PC-9 (cell line): ENCODE results near the gene CAP2. TPM values are rescaled to one million over a fixed set of nuclear protein-coding genes. Genes with fewer than 3 reads are reported as not detected.

ENCODE experiments used
- BruUV-seq: library from RNA; stranded (reverse); fragments of 400-500 nt; replicated peaks from 2 replicates; lab custom pipeline; 2021; lab: Mats Ljungman, UMichigan
- CTCF ChIA-PET: fragments of 300-600 bp; sonication (Branson Sonifier 250); formaldehyde crosslinking; loops from one replicate; lab custom pipeline; 2022; ENCODE audit warnings: antibody characterized with exemption; lab: Charles Lee
- POLR2A ChIA-PET: fragments of 300-600 bp; sonication (Branson Sonifier 250); formaldehyde crosslinking; loops from one replicate; lab custom pipeline; 2022; ENCODE audit warnings: antibody characterized with exemption; ENCODE audit not compliant: unreplicated experiment; lab: Charles Lee
- DNase-seq, 2 experiments: peaks; one replicate each; pipeline versions ENCODE4 v3.0.0 to v3.0.0-alpha.2; 2015 to 2022; ENCODE audit warnings: mixed read lengths in 1 of 2
- H2AFZ ChIP-seq: fragments of 200-600 bp; sonication (generic); 2 replicates; pipeline ENCODE4 v1.8.1; 2017; ENCODE audit warnings: antibody characterized with exemption
- H3F3A ChIP-seq: fragments of 200-600 bp; sonication (generic); 2 replicates; pipeline ENCODE4 v1.8.1; 2017; ENCODE audit warnings: antibody characterized with exemption, mild to moderate bottlenecking, low read depth; ENCODE audit not compliant: insufficient read depth
- H3K27ac ChIP-seq: fragments of 200-600 bp; sonication (generic); 2 replicates; pipeline ENCODE4 v1.6.1; 2016; ENCODE audit warnings: mixed run types
- H3K27me3 ChIP-seq: fragments of 200-600 bp; sonication (generic); 2 replicates; pipeline ENCODE4 v1.6.1; 2016; ENCODE audit warnings: low read depth, mixed run types; ENCODE audit not compliant: insufficient read depth
- H3K36me3 ChIP-seq: fragments of 200-600 bp; sonication (generic); 2 replicates; pipeline ENCODE4 v1.6.1; 2016; ENCODE audit warnings: low read depth, mixed run types
- H3K4me1 ChIP-seq: fragments of 200-600 bp; sonication (generic); replicated peaks from 2 replicates; pipeline ENCODE4 v1.6.1; 2016; ENCODE audit warnings: mixed run types; ENCODE audit not compliant: insufficient read depth
- H3K4me2 ChIP-seq: fragments of 200-600 bp; sonication (generic); 2 replicates; pipeline ENCODE4 v1.6.1; 2017; ENCODE audit warnings: mixed run types
- H3K4me3 ChIP-seq: fragments of 200-600 bp; sonication (generic); 2 replicates; pipeline ENCODE4 v1.6.1; 2016; ENCODE audit warnings: mixed run types
- H3K79me2 ChIP-seq: fragments of 200-600 bp; sonication (generic); 2 replicates; pipeline ENCODE4 v1.6.1; 2017; ENCODE audit warnings: low read depth, mixed run types
- H3K9me2 ChIP-seq: fragments of 200-600 bp; sonication (generic); 2 replicates; pipeline ENCODE4 v1.8.1; 2017; ENCODE audit warnings: mild to moderate bottlenecking; ENCODE audit not compliant: insufficient read depth
- H3K9me3 ChIP-seq: fragments of 200-600 bp; sonication (generic); 2 replicates; pipeline ENCODE4 v1.8.1; 2016; ENCODE audit warnings: low read depth; ENCODE audit not compliant: insufficient read depth
- H4K20me1 ChIP-seq: fragments of 200-600 bp; sonication (generic); 2 replicates; pipeline ENCODE4 v1.8.1; 2017; ENCODE audit not compliant: insufficient read depth
- EZH2 ChIP-seq: fragments of 200-600 bp; sonication (generic); IDR thresholded peaks from 2 replicates; pipeline ENCODE4 v1.8.0; 2017; ENCODE audit warnings: antibody characterized with exemption, low read depth
- intact Hi-C: fragments of 100-400 bp; cut with micrococcal nuclease; formaldehyde crosslinking; loops from one replicate; pipeline ENCODE4 v1.10.0; 2022; ENCODE audit not compliant: unreplicated experiment
- total RNA-seq: library from RNA; stranded (reverse); gene quantifications from 2 replicates; pipeline ENCODE4 v1.2.3, GENCODE V29; 2021
- TF ChIP-seq, protein P1 (sequence below): fragments of 200-600 bp; sonication (generic); conservative IDR thresholded peaks from 2 replicates; pipeline ENCODE4 v1.6.1; 2017; ENCODE audit warnings: mixed run types, antibody characterized with exemption, mild to moderate bottlenecking, moderate library complexity

Gene CAP2
- total RNA-seq, 1 experiment from 2014 or later, result 12.0 TPM

DNA sequence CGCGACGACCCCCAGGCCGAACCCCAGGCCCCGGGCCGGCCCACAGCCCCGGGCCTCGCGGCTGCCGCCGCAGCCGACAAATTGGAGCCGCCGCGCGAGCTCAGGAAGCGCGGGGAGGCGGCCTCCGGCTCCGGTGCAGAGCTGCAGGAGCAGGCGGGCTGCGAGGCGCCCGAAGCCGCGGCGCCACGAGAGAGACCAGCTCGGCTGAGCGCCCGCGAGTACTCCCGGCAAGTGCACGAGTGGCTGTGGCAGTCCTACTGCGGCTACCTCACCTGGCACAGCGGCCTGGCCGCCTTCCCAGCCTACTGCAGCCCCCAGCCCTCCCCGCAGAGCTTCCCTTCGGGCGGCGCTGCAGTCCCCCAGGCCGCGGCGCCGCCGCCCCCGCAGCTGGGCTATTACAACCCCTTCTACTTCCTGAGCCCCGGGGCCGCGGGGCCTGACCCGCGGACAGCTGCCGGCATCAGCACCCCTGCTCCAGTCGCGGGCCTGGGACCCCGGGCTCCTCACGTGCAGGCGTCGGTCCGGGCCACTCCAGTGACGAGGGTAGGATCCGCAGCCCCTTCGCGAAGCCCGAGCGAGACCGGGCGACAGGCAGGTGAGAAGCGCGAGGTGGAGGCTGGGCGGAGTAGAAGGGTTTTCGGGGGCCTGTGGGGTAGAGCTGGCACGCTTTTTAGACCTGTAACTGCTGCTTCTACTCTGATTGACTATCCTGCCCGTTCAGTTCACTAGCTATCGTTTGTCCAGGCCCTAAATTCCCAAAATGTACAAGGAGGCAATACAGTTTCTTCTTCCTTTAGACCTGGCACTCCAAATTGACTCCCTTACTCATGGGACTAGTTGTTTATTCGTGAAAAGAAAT, 207.4 kb downstream of the CAP2 start:
- CTCF ChIA-PET, result interaction anchor here (0.6 to 1.0 kb wide), 6 partner anchors 11 to 685 kb away, joined by 3 to 21 read pairs (median 3); partner anchors contain the start of gene KIF13A
- POLR2A ChIA-PET, result interaction anchor here (0.6 to 2.0 kb wide), 5 partner anchors 11 to 705 kb away, joined by 3 to 17 read pairs (median 5); partner anchors contain the start of gene TPMT
- H3K36me3 ChIP-seq, result no peaks in the 10 kb centered on the region
- no peaks in the 10 kb centered on the region for H4K20me1 ChIP-seq
- peaks cover 5% of the 10 kb centered on the region; the same call in 1 of the 2 replicates for H3F3A ChIP-seq
- H3K9me3 ChIP-seq, result no peaks in the 10 kb centered on the region
- DNase-seq, result peak in 1 of 2 experiments; percentile 39
- H2AFZ ChIP-seq, result peak overlapping the region; percentile 88
- no peaks in the 10 kb centered on the region for H3K27me3 ChIP-seq
- H3K9me2 ChIP-seq, result no peaks in the 10 kb centered on the region; the same call in 1 of the 2 replicates
- TF ChIP-seq EZH2, result no peak
- TF ChIP-seq, protein P1, sequence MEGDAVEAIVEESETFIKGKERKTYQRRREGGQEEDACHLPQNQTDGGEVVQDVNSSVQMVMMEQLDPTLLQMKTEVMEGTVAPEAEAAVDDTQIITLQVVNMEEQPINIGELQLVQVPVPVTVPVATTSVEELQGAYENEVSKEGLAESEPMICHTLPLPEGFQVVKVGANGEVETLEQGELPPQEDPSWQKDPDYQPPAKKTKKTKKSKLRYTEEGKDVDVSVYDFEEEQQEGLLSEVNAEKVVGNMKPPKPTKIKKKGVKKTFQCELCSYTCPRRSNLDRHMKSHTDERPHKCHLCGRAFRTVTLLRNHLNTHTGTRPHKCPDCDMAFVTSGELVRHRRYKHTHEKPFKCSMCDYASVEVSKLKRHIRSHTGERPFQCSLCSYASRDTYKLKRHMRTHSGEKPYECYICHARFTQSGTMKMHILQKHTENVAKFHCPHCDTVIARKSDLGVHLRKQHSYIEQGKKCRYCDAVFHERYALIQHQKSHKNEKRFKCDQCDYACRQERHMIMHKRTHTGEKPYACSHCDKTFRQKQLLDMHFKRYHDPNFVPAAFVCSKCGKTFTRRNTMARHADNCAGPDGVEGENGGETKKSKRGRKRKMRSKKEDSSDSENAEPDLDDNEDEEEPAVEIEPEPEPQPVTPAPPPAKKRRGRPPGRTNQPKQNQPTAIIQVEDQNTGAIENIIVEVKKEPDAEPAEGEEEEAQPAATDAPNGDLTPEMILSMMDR, result no peak
- H3K27ac ChIP-seq, result no peak overlapping the region
- H3K4me2 ChIP-seq, result peak overlapping the region; percentile 92
- no TSS peak for BruUV-seq
- peaks cover 11% of the 10 kb centered on the region; the same call in 1 of the 2 replicates for H3K4me1 ChIP-seq
- no peaks in the 10 kb centered on the region for H3K79me2 ChIP-seq
- peak overlapping the region; percentile 80 for H3K4me3 ChIP-seq
- intact Hi-C loops, result no loop called here

DNA sequence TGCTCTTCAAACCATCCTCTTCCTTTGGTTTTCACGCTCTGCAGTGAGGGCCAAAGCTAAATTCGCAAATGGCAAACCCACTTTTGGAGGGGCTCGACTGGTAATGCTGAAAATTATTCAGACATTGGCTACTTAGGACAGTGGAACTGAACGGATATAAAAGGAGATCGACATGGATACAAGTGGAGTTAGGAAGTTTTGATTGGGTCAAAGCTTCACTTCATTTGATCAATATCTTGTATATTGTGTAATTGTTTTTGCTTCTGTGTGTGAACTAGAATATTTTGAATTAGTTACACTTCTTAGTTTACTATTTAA, 207.9 kb downstream of the CAP2 start:
- H3K27me3 ChIP-seq, result no peaks in the 10 kb centered on the region
- no peak overlapping the region for H3K27ac ChIP-seq
- peak overlapping the region; percentile 92 for H3K4me2 ChIP-seq
- TF ChIP-seq EZH2, result no peak
- TF ChIP-seq, protein P1, result no peak
- intact Hi-C loops, result no loop called here
- H3K4me3 ChIP-seq, result peak overlapping the region; percentile 80
- no peaks in the 10 kb centered on the region for H4K20me1 ChIP-seq
- no peak for DNase-seq
- no peaks in the 10 kb centered on the region for H3K9me3 ChIP-seq
- H2AFZ ChIP-seq, result peak overlapping the region; percentile 88
- no peaks in the 10 kb centered on the region; the same call in 1 of the 2 replicates for H3K9me2 ChIP-seq
- peaks cover 5% of the 10 kb centered on the region; the same call in 1 of the 2 replicates for H3F3A ChIP-seq
- H3K4me1 ChIP-seq, result peaks cover 11% of the 10 kb centered on the region; the same call in 1 of the 2 replicates
- POLR2A ChIA-PET, result interaction anchor here (0.6 kb wide), 1 partner anchor 208 kb away, joined by 24 read pairs; the partner anchor contains the start of gene CAP2
- no peaks in the 10 kb centered on the region for H3K36me3 ChIP-seq
- CTCF ChIA-PET, result interaction anchor here (0.7 kb wide), 1 partner anchor 685 kb away, joined by 15 read pairs; no protein-coding TSS in a partner anchor
- H3K79me2 ChIP-seq, result no peaks in the 10 kb centered on the region
- BruUV-seq, result TSS peak; percentile 49

DNA sequence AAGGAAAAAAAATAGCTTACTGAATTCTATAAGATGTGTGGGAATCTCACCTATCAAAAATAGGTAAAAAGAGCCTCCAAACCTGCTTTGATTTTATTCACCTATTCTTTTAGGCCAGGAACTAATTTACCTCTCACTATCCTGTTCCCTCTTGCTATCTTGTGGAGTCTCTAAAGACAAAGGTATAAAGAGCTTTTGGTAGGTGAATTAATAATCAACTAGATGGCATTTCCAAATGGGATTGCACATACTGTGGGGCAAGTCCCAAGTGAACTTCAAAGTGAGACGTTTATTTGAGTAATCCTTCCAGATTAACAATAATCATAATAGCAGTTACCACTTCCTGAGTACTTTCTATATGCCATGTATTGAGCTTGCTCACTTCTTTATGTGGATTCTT, 209.5 kb downstream of the CAP2 start:
- Histone ChIP-seq H3K27me3 (no peaks in the 10 kb centered on the region), H3K4me3 (no peak overlapping the region), H3K4me2 (no peak overlapping the region), H3K27ac (no peak overlapping the region), H3K36me3 (no peaks in the 10 kb centered on the region), H3K9me3 (no peaks in the 10 kb centered on the region), H4K20me1 (no peaks in the 10 kb centered on the region), H3F3A (peaks cover 10% of the 10 kb centered on the region), H3K9me2 (no peaks in the 10 kb centered on the region), H2AFZ (no peak overlapping the region), H3K79me2 (no peaks in the 10 kb centered on the region), H3K4me1 (peaks cover 11% of the 10 kb centered on the region; the same call in 1 of the 2 replicates)
- TF ChIP-seq, protein P1, result no peak
- TF ChIP-seq EZH2, result no peak
- DNase-seq, result no peak
- intact Hi-C loops, result no loop called here
- CTCF ChIA-PET, result interaction anchor here (0.5 to 0.7 kb wide), 3 partner anchors 14 to 678 kb away, joined by 3 to 6 read pairs (median 3); no protein-coding TSS in a partner anchor
- POLR2A ChIA-PET, result interaction anchor here (0.6 kb wide), 1 partner anchor 522 kb away, joined by 3 read pairs; no protein-coding TSS in a partner anchor
- BruUV-seq, result no TSS peak
